Osteocyte (in vitro differentiated cells): ENCODE data around the gene MPST. TPM values are rescaled to one million over a fixed set of nuclear protein-coding genes. Genes with fewer than 3 reads are reported as not detected.
"Not testable (repeated sequence)": the region's sequence is repeated elsewhere in the genome, so short reads cannot be mapped to it uniquely, and the experiment has no call there.

Source experiments
- DNase-seq: peaks from one replicate; pipeline ENCODE4 v3.0.0; 2021; ENCODE audit warnings: mixed read lengths; ENCODE audit not compliant: unreplicated experiment; ENCODE audit errors: extremely low spot score
- H3K27ac Mint-ChIP-seq: one replicate; pipeline ENCODE4 v1.8.0; 2021; ENCODE audit warnings: mild to moderate bottlenecking, mixed read lengths; ENCODE audit not compliant: unreplicated experiment
- H3K27me3 Mint-ChIP-seq: one replicate; pipeline ENCODE4 v1.8.0; 2021; ENCODE audit warnings: mixed read lengths; ENCODE audit not compliant: unreplicated experiment
- H3K36me3 Mint-ChIP-seq: one replicate; pipeline ENCODE4 v1.8.0; 2021; ENCODE audit warnings: mixed read lengths; ENCODE audit not compliant: unreplicated experiment
- H3K4me1 Mint-ChIP-seq: one replicate; pipeline ENCODE4 v1.8.0; 2021; ENCODE audit warnings: mixed read lengths; ENCODE audit not compliant: unreplicated experiment
- H3K4me3 Mint-ChIP-seq: one replicate; pipeline ENCODE4 v1.8.0; 2021; ENCODE audit warnings: mild to moderate bottlenecking, moderate library complexity, mixed read lengths; ENCODE audit not compliant: unreplicated experiment
- H3K9me3 Mint-ChIP-seq: one replicate; pipeline ENCODE4 v1.8.0; 2021; ENCODE audit warnings: mixed read lengths; ENCODE audit not compliant: unreplicated experiment
- total RNA-seq: library from RNA; stranded (reverse); gene quantifications from 2 replicates; pipeline ENCODE4 v1.2.1, GENCODE V29; 2021
- TF ChIP-seq, protein P1 (sequence below): fragments of 200-600 bp; sonication (generic); IDR thresholded peaks from 2 replicates; pipeline ENCODE4 v1.5.0; 2021; ENCODE audit warnings: antibody characterized with exemption, mild to moderate bottlenecking, moderate library complexity

The MPST gene
- total RNA-seq, 1 donor from 2014 or later, result 65.1 TPM

DNA sequence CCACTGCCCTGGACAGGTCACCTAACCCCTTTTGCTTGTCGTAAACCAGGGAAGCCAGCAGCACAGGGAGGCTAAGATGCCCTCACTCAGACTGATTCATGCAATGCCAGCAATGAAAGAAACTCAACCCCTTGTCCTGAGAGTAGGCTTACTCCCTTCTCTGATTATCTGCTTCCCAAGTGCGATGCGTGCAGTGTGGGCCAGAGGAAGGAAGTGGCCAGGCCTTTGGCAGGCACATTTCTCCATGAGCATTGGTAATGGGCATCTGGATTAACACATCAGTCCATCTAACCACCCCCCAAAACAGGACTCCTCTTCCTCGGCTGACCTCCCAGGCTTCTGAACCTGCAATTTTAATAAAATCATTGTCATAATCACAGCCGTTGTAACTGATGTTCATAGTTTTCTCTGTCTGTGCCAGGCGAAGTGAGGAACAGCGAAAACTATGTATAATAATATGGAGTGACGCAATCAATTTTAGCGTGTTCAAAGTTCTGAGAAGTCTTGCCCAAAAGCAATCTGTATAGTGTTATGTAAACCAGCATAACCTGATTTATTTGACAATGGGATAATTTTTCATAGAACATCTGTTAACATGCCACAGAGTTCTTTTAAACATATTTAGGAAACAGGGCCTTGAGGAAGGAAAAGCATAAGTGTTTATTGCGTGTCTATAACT is 34.2 kb upstream of the MPST start:
- Mint-ChIP-seq H3K27ac (no peak overlapping the region), H3K36me3 (no peaks in the 10 kb centered on the region), H3K4me1 (no peaks in the 10 kb centered on the region), H3K9me3 (peaks cover 3% of the 10 kb centered on the region), H3K4me3 (no peak overlapping the region), H3K27me3 (peaks cover 28% of the 10 kb centered on the region)
- TF ChIP-seq, protein P1, sequence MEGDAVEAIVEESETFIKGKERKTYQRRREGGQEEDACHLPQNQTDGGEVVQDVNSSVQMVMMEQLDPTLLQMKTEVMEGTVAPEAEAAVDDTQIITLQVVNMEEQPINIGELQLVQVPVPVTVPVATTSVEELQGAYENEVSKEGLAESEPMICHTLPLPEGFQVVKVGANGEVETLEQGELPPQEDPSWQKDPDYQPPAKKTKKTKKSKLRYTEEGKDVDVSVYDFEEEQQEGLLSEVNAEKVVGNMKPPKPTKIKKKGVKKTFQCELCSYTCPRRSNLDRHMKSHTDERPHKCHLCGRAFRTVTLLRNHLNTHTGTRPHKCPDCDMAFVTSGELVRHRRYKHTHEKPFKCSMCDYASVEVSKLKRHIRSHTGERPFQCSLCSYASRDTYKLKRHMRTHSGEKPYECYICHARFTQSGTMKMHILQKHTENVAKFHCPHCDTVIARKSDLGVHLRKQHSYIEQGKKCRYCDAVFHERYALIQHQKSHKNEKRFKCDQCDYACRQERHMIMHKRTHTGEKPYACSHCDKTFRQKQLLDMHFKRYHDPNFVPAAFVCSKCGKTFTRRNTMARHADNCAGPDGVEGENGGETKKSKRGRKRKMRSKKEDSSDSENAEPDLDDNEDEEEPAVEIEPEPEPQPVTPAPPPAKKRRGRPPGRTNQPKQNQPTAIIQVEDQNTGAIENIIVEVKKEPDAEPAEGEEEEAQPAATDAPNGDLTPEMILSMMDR, result no peak
- DNase-seq, result no peak

DNA sequence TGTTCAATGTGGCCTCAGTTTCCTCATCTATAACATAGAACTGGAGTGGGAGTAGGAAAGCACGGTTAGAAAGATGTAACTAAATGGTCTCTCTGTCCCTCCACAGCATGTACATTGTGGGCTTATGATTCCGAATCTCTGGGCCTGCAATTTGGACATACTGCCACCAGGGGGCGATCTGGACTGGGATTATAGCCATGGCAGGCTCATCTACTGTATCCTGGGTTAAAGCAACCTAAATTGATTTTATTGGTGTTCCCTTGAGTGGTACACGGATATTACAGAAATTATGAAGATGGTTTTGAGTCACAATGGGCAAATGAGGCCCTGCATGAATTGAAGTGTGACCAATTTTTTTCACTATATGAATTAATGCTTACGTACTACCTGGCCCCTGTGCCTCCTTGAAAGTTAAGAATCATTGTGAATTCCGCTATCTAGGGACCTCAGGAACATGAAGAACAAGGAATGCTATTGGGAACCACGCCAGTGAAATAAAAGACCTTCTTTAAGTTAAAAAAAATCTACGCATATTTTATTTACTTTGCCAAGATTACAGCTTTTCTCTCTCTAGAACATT is 33.2 kb upstream of the MPST start:
- H3K27ac Mint-ChIP-seq, result no peak overlapping the region
- H3K36me3 Mint-ChIP-seq, result no peaks in the 10 kb centered on the region
- TF ChIP-seq, protein P1, result peak; percentile 49
- no peak for DNase-seq
- H3K4me1 Mint-ChIP-seq, result no peaks in the 10 kb centered on the region
- no peak overlapping the region for H3K4me3 Mint-ChIP-seq
- peaks cover 3% of the 10 kb centered on the region for H3K9me3 Mint-ChIP-seq
- H3K27me3 Mint-ChIP-seq, result peaks cover 31% of the 10 kb centered on the region

DNA sequence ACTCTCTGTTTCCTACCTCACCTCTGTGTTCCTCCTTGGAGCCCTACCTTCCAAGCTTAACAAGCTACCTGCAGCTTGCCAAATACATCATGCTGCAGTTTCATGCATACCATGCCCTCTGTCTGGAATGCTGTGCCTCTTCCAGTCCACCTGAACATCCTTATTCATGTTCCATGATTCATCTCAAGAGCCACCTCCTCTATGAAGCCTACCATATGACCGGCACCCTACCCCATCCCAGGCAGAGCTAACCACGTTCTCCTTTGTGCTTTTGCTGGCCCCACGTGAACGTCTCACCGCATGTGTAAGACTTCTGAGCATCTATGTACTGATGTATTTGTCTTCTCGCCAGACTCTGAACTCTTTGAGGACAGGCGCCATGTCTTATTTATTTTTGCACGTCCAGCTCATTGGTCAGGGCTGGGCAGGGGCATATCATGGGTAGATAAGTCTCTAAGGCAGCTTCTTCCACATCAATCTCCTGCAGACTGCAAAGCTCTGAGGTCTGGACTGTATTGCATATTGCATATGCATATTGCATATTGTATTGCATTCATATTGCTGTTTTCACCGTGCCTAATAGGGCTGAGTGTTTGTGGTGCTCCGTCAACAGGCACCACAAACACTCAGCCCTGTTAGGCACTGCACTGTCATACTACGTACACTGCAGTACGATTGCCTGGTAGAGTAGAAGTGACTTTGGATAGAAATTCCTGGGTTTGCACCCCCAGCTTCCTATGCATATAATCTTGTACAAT is 31.3 kb upstream of the MPST start:
- no peak overlapping the region for H3K27ac Mint-ChIP-seq
- H3K36me3 Mint-ChIP-seq, result no peaks in the 10 kb centered on the region
- peaks cover 3% of the 10 kb centered on the region for H3K9me3 Mint-ChIP-seq
- no peak for DNase-seq
- H3K4me3 Mint-ChIP-seq, result no peak overlapping the region
- no peaks in the 10 kb centered on the region for H3K4me1 Mint-ChIP-seq
- peaks cover 28% of the 10 kb centered on the region for H3K27me3 Mint-ChIP-seq
- TF ChIP-seq, protein P1, result no peak

DNA sequence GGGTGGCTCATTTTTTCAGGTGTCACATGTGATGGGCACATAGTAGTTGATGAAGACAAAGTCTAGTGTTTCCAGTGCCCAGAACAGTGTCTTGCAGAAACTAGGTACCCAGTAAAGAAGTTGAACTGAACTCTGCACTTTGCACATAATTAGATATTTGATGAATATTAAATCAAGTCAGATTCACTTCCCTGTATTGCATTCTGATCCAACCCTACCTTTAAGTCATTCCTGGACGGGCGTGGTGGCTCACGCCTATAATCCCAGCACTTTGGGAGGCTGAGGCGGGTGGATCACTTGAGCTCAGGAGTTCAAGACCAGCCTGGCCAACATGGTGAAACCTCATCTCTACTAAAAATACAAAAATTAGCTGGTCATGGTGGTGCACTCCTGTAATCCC is 30.5 kb upstream of the MPST start:
- H3K4me1 Mint-ChIP-seq, H3K36me3 Mint-ChIP-seq, H3K27ac Mint-ChIP-seq, DNase-seq, H3K9me3 Mint-ChIP-seq, H3K4me3 Mint-ChIP-seq: not testable (repeated sequence)
- H3K27me3 Mint-ChIP-seq, result peaks cover 31% of the 10 kb centered on the region

DNA sequence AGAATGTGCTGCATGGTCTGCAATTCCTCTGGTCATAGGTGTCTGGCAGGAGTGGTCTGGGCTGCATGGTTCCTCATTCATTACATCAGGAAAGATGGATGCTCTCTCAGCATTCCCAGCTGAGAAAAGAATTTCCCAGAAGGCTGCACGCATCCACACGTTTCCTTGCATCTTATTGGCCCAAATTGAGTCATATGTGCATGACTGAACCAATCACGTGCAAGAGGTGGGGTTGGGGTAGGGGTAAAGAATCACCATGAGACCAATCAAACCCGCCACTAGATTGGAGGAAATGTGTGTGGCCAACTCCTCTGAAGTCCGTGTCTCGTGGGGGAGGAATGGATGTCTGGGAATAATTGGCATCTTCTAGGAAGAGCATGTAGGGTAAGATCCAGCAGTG is 29.1 kb upstream of the MPST start:
- TF ChIP-seq, protein P1, result no peak

More for the DNA sequence above, 29.1 kb upstream of the MPST start:
- Mint-ChIP-seq H3K9me3 (peaks cover 3% of the 10 kb centered on the region), H3K27me3 (peaks cover 36% of the 10 kb centered on the region), H3K4me1 (no peaks in the 10 kb centered on the region), H3K4me3 (no peak overlapping the region), H3K36me3 (no peaks in the 10 kb centered on the region), H3K27ac (no peak overlapping the region)
- no peak for DNase-seq
